Activated CD8-positive, alpha-beta memory T cell treated with anti-CD3 and anti-CD28 coated beads, Interleukin-2, amount 50 U/mL, for 1 hour (primary cell): ENCODE measurements around the gene CHRNA1.

Experiments
- DNase-seq: peaks from one replicate; pipeline ENCODE4 v3.0.0-alpha.2; 2020; ENCODE audit errors: extremely low read depth

CHRNA1 gene

GRCh38 chr2:174760845-174761473, 3.3 kb downstream of the CHRNA1 start:
- DNase-seq = no peak

- no peak for DNase-seq
These were observed 4.7 kb downstream of the CHRNA1 start for GRCh38 chr2:174759381-174760065.

GRCh38 chr2:174756743-174757142, 7.5 kb downstream of the CHRNA1 start:
- DNase-seq = no peak

- DNase-seq = no peak
These were observed 11.1 kb downstream of the CHRNA1 start for GRCh38 chr2:174753038-174753633.

- no peak for DNase-seq
These were observed 11.8 kb downstream of the CHRNA1 start for GRCh38 chr2:174752403-174753037.

GRCh38 chr2:174750923-174751441, 13.3 kb downstream of the CHRNA1 start:
- no peak for DNase-seq

GRCh38 chr2:174749793-174750192, 14.5 kb downstream of the CHRNA1 start:
- DNase-seq = no peak

- peak; percentile 53 for DNase-seq
These were observed 15.3 kb downstream of the CHRNA1 start for GRCh38 chr2:174748948-174749347.

- no peak for DNase-seq
These were observed 19.1 kb downstream of the CHRNA1 start for GRCh38 chr2:174745142-174745541.

GRCh38 chr2:174744111-174744510, 20.2 kb downstream of the CHRNA1 start:
- DNase-seq = no peak

- DNase-seq = no peak
These were observed 23.6 kb downstream of the CHRNA1 start for GRCh38 chr2:174740721-174741120.

- DNase-seq = no peak
These were observed 25.4 kb downstream of the CHRNA1 start for GRCh38 chr2:174738841-174739240.

GRCh38 chr2:174731546-174731945, 32.7 kb downstream of the CHRNA1 start:
- no peak for DNase-seq

- DNase-seq = no peak
These were observed 33.6 kb downstream of the CHRNA1 start for GRCh38 chr2:174730698-174731018.

GRCh38 chr2:174729797-174730697, 34.2 kb downstream of the CHRNA1 start:
- no peak for DNase-seq

- no peak for DNase-seq
These were observed 36.2 kb downstream of the CHRNA1 start for GRCh38 chr2:174728096-174728495.

- DNase-seq = no peak
These were observed 38.1 kb downstream of the CHRNA1 start for GRCh38 chr2:174726212-174726611.

- no peak for DNase-seq
These were observed 41.2 kb downstream of the CHRNA1 start for GRCh38 chr2:174722942-174723592.

GRCh38 chr2:174719016-174719415, 45.3 kb downstream of the CHRNA1 start:
- DNase-seq = no peak

- no peak for DNase-seq
These were observed 45.7 kb downstream of the CHRNA1 start for GRCh38 chr2:174718591-174718990.

- no peak for DNase-seq
These were observed 46.4 kb downstream of the CHRNA1 start for GRCh38 chr2:174717916-174718315.
